ENCODE data around the gene DEPP1. TPM values are rescaled to one million over a fixed set of nuclear protein-coding genes. Genes with fewer than 3 reads are reported as not detected.

Gene DEPP1
- polyA plus RNA-seq, 1 donor from 2014 or later, result 4.3 TPM

DNA sequence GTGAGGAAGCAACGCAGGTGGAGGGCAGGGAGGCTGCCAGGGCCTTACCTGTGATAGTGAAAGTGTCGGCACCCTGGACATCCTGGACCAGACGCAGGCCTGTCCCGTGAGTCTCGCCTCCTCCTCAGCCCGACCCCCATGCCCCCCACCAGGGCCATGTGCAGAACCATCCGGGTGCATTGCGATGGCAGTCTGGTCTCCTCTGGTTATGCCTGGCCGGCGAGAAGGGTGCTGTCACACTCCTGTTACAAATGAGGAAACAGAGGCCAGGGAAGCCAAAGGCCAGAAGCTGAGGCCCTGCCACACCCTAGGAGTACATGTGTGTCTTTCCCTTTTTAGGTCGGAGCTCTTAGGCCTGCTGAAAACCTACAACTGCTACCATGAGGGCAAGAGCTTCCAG lies 7.2 kb downstream of the DEPP1 start:
- Histone ChIP-seq H3K79me2 (replicated peaks; ENCODE audit: insufficient read depth, low read length) (no peaks in the 10 kb centered on the region), H3K9me3 (ENCODE audit: low read length) (no peaks in the 10 kb centered on the region), H3K9me2 (ENCODE audit: insufficient read depth, low read length) (no peaks in the 10 kb centered on the region), H3F3A (ENCODE audit: insufficient read depth, low read length, poor library complexity, severe bottlenecking) (no peaks in the 10 kb centered on the region), H2AFZ (ENCODE audit: low read depth, low read length) (no peak overlapping the region), H3K27me3 (ENCODE audit: insufficient read depth, low read depth, low read length) (no peaks in the 10 kb centered on the region), H3K4me2 (ENCODE audit: low read length) (no peak overlapping the region), H3K36me3 (ENCODE audit: insufficient read depth, low read length) (no peaks in the 10 kb centered on the region), H4K20me1 (ENCODE audit: insufficient read depth) (no peaks in the 10 kb centered on the region), H3K4me3 (ENCODE audit: low read length) (no peak overlapping the region), H3K9ac (ENCODE audit: low read length) (no peak overlapping the region), H3K27ac (ENCODE audit: low read length) (no peak overlapping the region)
- no peak for TF ChIP-seq RAD21 (conservative IDR thresholded peaks at IDR 0.05)
- TF ChIP-seq TAF1 (IDR thresholded peaks at IDR 0.05; ENCODE audit: low read depth), result no peak
- TF ChIP-seq SMC3 (conservative IDR thresholded peaks at IDR 0.05; ENCODE audit: poor library complexity), result no peak
- TF ChIP-seq MXI1 (conservative IDR thresholded peaks at IDR 0.05; ENCODE audit: poor library complexity, severe bottlenecking), result no peak
- TF ChIP-seq, protein P1, sequence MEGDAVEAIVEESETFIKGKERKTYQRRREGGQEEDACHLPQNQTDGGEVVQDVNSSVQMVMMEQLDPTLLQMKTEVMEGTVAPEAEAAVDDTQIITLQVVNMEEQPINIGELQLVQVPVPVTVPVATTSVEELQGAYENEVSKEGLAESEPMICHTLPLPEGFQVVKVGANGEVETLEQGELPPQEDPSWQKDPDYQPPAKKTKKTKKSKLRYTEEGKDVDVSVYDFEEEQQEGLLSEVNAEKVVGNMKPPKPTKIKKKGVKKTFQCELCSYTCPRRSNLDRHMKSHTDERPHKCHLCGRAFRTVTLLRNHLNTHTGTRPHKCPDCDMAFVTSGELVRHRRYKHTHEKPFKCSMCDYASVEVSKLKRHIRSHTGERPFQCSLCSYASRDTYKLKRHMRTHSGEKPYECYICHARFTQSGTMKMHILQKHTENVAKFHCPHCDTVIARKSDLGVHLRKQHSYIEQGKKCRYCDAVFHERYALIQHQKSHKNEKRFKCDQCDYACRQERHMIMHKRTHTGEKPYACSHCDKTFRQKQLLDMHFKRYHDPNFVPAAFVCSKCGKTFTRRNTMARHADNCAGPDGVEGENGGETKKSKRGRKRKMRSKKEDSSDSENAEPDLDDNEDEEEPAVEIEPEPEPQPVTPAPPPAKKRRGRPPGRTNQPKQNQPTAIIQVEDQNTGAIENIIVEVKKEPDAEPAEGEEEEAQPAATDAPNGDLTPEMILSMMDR (IDR thresholded peaks at IDR 0.05; ENCODE audit: poor library complexity, severe bottlenecking), result no peak
- no peak for TF ChIP-seq EZH2 (IDR thresholded peaks at IDR 0.05; ENCODE audit: borderline replicate concordance, insufficient read depth, low read length, poor library complexity, severe bottlenecking)
- TF ChIP-seq, protein P2, sequence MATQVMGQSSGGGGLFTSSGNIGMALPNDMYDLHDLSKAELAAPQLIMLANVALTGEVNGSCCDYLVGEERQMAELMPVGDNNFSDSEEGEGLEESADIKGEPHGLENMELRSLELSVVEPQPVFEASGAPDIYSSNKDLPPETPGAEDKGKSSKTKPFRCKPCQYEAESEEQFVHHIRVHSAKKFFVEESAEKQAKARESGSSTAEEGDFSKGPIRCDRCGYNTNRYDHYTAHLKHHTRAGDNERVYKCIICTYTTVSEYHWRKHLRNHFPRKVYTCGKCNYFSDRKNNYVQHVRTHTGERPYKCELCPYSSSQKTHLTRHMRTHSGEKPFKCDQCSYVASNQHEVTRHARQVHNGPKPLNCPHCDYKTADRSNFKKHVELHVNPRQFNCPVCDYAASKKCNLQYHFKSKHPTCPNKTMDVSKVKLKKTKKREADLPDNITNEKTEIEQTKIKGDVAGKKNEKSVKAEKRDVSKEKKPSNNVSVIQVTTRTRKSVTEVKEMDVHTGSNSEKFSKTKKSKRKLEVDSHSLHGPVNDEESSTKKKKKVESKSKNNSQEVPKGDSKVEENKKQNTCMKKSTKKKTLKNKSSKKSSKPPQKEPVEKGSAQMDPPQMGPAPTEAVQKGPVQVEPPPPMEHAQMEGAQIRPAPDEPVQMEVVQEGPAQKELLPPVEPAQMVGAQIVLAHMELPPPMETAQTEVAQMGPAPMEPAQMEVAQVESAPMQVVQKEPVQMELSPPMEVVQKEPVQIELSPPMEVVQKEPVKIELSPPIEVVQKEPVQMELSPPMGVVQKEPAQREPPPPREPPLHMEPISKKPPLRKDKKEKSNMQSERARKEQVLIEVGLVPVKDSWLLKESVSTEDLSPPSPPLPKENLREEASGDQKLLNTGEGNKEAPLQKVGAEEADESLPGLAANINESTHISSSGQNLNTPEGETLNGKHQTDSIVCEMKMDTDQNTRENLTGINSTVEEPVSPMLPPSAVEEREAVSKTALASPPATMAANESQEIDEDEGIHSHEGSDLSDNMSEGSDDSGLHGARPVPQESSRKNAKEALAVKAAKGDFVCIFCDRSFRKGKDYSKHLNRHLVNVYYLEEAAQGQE (IDR thresholded peaks at IDR 0.05; ENCODE audit: borderline replicate concordance), result no peak
- no peak for TF ChIP-seq POLR2AphosphoS5 (IDR thresholded peaks at IDR 0.05)
- TF ChIP-seq EP300 (conservative IDR thresholded peaks at IDR 0.05; ENCODE audit: poor library complexity, severe bottlenecking), result no peak

DNA sequence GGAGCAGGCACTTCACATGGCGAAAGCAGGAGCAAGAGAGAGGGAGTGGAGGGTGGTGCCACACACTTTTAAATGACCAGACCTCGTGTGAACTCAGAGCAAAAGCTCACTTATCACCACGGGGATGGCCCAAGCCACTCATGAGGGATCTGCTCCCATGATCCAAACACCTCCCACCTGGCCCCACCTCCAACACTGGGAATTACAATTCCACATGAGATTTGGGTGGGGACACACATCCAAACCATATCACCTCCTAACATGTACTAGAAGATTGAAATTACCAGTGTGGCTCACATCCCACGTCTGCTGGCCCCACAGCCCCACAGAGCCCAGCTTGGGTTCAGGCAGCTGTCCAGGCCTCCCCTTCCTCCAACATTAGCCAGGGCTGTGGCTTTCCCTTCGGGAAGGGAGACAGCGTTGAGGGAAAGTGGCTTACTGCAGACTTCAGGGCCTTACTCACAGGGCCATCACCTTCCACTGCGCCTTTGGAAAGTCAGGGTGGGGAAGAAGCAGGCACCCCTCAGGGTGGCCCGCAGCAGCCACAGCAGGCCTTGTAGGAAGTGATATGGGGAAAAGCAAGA lies 7.7 kb downstream of the DEPP1 start:
- Histone ChIP-seq H2AFZ (ENCODE audit: low read depth, low read length) (no peak overlapping the region), H3K4me2 (ENCODE audit: low read length) (no peak overlapping the region), H4K20me1 (ENCODE audit: insufficient read depth) (no peaks in the 10 kb centered on the region), H3K27ac (ENCODE audit: low read length) (no peak overlapping the region), H3K27me3 (ENCODE audit: insufficient read depth, low read depth, low read length) (no peaks in the 10 kb centered on the region), H3K9ac (ENCODE audit: low read length) (no peak overlapping the region), H3K79me2 (replicated peaks; ENCODE audit: insufficient read depth, low read length) (no peaks in the 10 kb centered on the region), H3K9me3 (ENCODE audit: low read length) (no peaks in the 10 kb centered on the region), H3K4me3 (ENCODE audit: low read length) (no peak overlapping the region), H3K36me3 (ENCODE audit: insufficient read depth, low read length) (no peaks in the 10 kb centered on the region), H3F3A (ENCODE audit: insufficient read depth, low read length, poor library complexity, severe bottlenecking) (no peaks in the 10 kb centered on the region), H3K9me2 (ENCODE audit: insufficient read depth, low read length) (no peaks in the 10 kb centered on the region)
- no peak for TF ChIP-seq MXI1 (conservative IDR thresholded peaks at IDR 0.05; ENCODE audit: poor library complexity, severe bottlenecking)
- TF ChIP-seq POLR2AphosphoS5 (IDR thresholded peaks at IDR 0.05), result no peak
- TF ChIP-seq, protein P2 (IDR thresholded peaks at IDR 0.05; ENCODE audit: borderline replicate concordance), result no peak
- no peak for TF ChIP-seq EZH2 (IDR thresholded peaks at IDR 0.05; ENCODE audit: borderline replicate concordance, insufficient read depth, low read length, poor library complexity, severe bottlenecking)
- no peak for TF ChIP-seq TAF1 (IDR thresholded peaks at IDR 0.05; ENCODE audit: low read depth)
- TF ChIP-seq SMC3 (conservative IDR thresholded peaks at IDR 0.05; ENCODE audit: poor library complexity), result no peak
- TF ChIP-seq, protein P1 (IDR thresholded peaks at IDR 0.05; ENCODE audit: poor library complexity, severe bottlenecking), result no peak
- TF ChIP-seq EP300 (conservative IDR thresholded peaks at IDR 0.05; ENCODE audit: poor library complexity, severe bottlenecking), result no peak
- TF ChIP-seq RAD21 (conservative IDR thresholded peaks at IDR 0.05), result no peak
